ENCODE results near the gene IFI44.

Gene IFI44

GRCh38 chr1:78649628-78650027 is at the start of gene IFI44:
Gene IFI44, plus strand, starts transcription at chr1:78649831. Its CDS starts 365 bp downstream, at chr1:78650196.
- FAIRE-seq (no peak), DNase-seq (ENCODE audit: insufficient read length, low spot score) (no peak)
- TF ChIP-seq CTCF (IDR thresholded peaks at IDR 0.05; ENCODE audit: insufficient read depth, missing control alignments) = no peak

- no peak for FAIRE-seq
- DNase-seq (ENCODE audit: insufficient read length, low spot score) = no peak
- no peak for TF ChIP-seq CTCF (IDR thresholded peaks at IDR 0.05; ENCODE audit: insufficient read depth, missing control alignments)
Measured at GRCh38 chr1:78601068-78601467, 48.6 kb upstream of the IFI44 start.

- FAIRE-seq (no peak), DNase-seq (ENCODE audit: insufficient read length, low spot score) (no peak)
- TF ChIP-seq CTCF (IDR thresholded peaks at IDR 0.05; ENCODE audit: insufficient read depth, missing control alignments) = no peak
Measured at GRCh38 chr1:78603206-78603605, 46.4 kb upstream of the IFI44 start.

- DNase-seq (ENCODE audit: insufficient read length, low spot score) = no peak
- no peak for FAIRE-seq
- TF ChIP-seq CTCF (IDR thresholded peaks at IDR 0.05; ENCODE audit: insufficient read depth, missing control alignments) = no peak
Measured at GRCh38 chr1:78604643-78605042, 45.0 kb upstream of the IFI44 start.

- FAIRE-seq = no peak
- no peak for DNase-seq (ENCODE audit: insufficient read length, low spot score)
- TF ChIP-seq CTCF (IDR thresholded peaks at IDR 0.05; ENCODE audit: insufficient read depth, missing control alignments) = no peak
Measured at GRCh38 chr1:78606274-78606673, 43.4 kb upstream of the IFI44 start.

- peak; percentile 72 for FAIRE-seq
- TF ChIP-seq CTCF (IDR thresholded peaks at IDR 0.05; ENCODE audit: insufficient read depth, missing control alignments) = peak; percentile 70
- DNase-seq (ENCODE audit: insufficient read length, low spot score) = peak; percentile 9
Measured at GRCh38 chr1:78607334-78607927, 42.2 kb upstream of the IFI44 start.

GRCh38 chr1:78607944-78608343 is 41.7 kb upstream of the IFI44 start:
- FAIRE-seq (no peak), DNase-seq (ENCODE audit: insufficient read length, low spot score) (no peak)
- no peak for TF ChIP-seq CTCF (IDR thresholded peaks at IDR 0.05; ENCODE audit: insufficient read depth, missing control alignments)

Measured in D721Med (cell line).